KOPT-K1 (cell line): ENCODE measurements around the gene PARD6B.

Experiments
- H3K27ac ChIP-seq: fragments of 200-600 bp; sonication (generic); 2 replicates; pipeline ENCODE4 v1.5.1; 2016; ENCODE audit warnings: antibody characterized with exemption, mild to moderate bottlenecking, low read depth, low read length; ENCODE audit not compliant: poor library complexity, severe bottlenecking
- H3K36me3 ChIP-seq: fragments of 200-600 bp; sonication (generic); 2 replicates; pipeline ENCODE4 v1.5.1; 2017; ENCODE audit warnings: antibody characterized with exemption, mild to moderate bottlenecking, low read length, moderate library complexity; ENCODE audit not compliant: insufficient read depth
- H3K9me3 ChIP-seq: fragments of 200-600 bp; sonication (generic); 2 replicates; pipeline ENCODE4 v1.5.1; 2017; ENCODE audit warnings: antibody characterized with exemption, low read length, mild to moderate bottlenecking; ENCODE audit not compliant: insufficient read depth, poor library complexity, severe bottlenecking

The PARD6B gene

DNA sequence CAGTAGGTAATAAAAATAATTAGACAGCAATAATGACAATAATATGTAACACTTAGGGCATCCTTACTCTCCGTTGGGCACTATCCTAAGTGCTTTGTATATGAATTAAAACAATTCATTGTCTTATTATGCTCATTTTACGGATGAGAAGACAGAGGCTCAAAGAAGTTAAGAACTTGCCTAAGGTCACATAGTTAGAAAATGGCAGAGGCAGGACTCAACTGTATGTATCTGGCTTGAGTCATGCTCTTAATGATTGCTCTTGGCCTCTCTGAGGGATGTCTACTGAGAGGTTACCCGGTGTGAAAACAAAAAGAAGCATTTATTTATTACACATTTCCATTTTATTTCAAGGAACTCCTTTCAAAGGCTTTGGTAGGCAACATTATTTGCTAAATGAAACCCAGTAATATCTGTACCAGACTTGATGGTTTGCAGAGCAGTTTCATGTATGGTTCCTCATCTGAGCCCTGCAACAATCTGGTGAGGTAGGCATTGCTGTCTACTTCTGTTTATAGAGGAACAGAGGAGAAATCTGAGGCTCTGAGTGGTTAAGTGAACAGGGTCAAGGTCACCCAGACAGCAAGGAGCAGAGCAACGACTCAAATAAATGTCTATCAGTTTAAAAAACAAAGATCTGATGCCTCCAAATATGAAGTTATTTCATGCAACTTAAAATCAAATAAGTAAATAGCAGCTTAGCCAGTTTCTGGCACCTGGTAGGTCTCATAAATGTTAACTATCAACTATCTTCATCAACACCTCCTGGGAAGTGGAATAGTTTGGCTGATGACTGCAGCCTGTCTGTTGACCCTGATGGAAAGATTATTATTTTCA, 4.2 kb upstream of the PARD6B start:
- H3K9me3 ChIP-seq, result no peaks in the 10 kb centered on the region
- no peaks in the 10 kb centered on the region for H3K36me3 ChIP-seq
- H3K27ac ChIP-seq, result no peak overlapping the region

DNA sequence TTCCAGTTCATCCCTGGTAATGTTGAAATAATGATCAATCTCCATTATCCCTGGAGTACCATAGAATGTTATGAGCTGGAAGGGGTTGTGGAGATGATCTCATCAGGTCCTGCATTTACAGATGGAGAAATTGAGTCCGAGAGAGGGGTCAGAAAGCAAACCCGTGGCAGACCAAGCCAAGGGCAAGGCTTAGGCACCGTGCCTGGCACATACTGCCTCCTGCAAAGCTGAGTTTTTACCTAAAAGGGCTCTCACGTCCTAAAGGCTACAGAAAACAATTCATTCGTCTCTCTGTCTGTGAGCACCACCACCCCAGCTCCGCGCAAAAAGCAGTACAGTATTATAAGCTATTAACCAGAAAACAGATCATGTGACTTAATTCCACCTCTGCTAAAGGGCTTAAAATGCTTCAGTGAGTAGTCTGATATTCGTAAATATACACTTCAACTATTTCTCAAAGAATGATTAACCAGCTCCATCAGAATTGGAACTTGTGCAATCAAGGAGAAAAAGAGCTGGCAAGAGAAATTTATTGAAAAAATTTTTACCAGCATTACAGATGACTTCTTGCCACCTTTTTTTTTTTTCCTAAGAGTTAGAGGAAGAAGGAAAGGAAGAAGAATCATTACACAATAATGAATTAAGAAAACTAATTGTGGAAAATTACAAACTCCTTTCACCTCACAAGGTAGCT, 3.4 kb upstream of the PARD6B start:
- H3K36me3 ChIP-seq, result no peaks in the 10 kb centered on the region
- no peak overlapping the region for H3K27ac ChIP-seq
- H3K9me3 ChIP-seq, result no peaks in the 10 kb centered on the region

DNA sequence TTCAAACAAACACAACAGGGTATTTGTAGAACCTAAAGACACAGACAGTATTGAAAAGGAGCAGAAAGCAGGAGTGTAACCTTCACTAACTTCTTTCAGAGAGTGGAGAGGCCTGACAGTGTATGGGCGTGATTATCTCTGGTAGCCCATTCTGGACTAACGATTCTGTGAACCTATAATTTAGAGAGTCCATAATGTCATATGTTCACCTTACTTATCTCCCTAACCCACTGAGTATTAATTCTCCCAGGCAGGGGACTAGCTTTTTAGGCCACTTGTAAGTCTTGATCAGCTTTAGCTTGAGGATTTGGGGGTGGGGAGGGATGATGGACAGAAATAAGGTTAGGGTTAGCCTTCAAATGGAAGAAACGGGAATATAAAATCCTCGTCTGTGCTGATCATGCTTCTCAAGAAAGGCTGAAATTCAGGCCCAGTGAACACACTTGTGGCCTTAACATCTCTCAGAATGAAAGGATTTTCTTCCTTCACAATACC, 2.8 kb upstream of the PARD6B start:
- Histone ChIP-seq H3K36me3 (no peaks in the 10 kb centered on the region), H3K9me3 (no peaks in the 10 kb centered on the region), H3K27ac (no peak overlapping the region)

DNA sequence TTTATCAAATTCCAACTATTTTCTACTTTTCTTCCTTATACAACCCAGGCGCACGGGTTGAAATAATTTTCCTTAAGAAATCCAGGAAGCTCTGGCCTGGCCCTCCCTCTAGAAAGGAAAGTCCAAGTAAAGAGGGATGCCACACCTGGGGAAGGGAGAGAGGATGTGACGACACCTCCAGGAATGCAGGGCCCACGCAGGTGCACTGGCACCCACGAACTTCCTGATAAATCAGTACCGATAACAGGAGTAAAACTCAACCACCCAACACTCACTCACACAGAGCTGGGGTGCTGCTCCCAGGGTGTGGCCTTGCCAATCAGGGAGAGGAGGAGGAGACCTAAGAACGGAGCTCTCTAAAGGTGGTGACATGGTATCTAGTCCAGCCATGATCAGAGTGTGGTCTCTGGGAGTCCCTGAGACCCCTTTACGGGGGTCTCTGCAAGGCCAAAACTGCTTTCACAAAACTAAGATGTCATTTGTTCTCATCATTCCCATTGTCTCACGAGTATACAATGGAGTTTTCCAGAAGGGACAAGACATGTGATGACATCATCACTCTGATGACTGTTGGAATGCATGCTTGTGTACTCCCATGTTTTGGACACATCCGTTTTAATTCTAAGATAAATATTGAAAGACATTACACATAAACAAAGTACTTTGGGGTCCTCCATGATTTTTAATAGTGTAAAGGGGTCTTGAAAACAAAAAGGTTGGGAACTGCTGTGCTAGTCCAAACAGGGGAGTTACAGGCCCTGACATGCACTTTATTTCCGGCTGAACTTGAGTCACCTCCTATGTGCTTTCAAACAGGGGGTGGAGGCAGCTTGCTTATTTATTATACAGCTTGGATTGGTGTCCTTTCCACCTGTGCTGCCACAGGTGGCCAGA, 2.2 kb upstream of the PARD6B start:
- H3K9me3 ChIP-seq, result no peaks in the 10 kb centered on the region
- no peak overlapping the region for H3K27ac ChIP-seq
- H3K36me3 ChIP-seq, result no peaks in the 10 kb centered on the region

DNA sequence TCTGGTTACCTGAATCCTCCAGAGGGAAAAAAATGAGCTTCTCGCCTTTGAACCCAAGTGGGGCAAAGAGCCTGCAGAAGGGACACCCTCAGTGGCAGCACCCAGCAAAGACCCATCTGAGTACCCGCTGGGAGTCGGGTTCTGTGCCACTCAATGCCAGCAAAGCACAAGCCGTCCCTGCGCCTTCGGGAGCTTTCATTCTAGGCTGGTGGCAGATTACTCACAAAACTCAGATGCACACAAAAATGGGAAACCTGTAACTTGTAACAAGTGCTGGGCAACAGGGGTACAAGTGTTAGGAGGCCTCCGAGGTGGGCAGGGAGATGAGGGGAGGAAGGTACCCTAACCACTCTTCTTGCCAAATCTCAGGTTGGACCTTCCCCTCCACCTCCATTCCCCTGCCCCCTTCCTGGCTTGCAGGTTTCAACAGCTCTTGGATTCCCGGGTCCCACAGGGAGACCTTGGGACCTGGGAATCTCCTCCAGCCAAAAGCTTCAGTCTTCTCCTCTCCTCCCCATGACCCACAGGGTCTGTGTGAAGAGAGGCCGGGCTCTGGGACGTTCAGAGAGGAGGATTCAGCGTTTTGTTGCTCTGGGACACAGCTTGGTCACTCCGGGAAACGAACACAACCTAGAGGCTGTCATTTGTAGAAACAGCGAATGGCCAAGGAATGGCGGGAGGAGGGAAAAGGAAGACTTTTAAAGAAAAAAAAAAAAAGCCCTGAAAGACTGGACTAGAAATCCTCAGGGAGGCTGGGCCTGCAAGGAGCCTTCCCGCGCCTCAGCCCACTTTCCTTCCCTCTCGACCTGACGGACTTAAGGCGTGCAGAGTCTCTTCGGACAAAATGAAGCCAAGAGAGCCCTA, 1.2 kb upstream of the PARD6B start:
- no peaks in the 10 kb centered on the region for H3K9me3 ChIP-seq
- H3K27ac ChIP-seq, result peak overlapping the region; percentile 17
- H3K36me3 ChIP-seq, result no peaks in the 10 kb centered on the region

DNA sequence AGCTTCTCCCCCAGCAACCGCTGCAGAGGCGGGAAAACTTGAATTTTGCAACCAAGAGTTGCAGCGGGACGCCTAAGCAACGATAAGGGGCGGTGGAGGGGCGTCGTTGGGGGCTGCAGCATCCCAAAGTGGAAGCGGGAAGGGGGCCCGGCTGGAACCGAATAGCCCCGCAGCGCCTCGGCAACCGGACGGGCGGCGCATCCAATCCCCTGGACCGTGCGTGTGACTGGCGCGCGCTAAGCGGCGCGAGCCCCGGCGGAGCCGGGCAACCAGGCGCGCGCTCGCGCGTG, 670 bp upstream of the PARD6B start:
- Histone ChIP-seq H3K9me3 (no peaks in the 10 kb centered on the region), H3K36me3 (no peaks in the 10 kb centered on the region), H3K27ac (peak overlapping the region; percentile 17)

DNA sequence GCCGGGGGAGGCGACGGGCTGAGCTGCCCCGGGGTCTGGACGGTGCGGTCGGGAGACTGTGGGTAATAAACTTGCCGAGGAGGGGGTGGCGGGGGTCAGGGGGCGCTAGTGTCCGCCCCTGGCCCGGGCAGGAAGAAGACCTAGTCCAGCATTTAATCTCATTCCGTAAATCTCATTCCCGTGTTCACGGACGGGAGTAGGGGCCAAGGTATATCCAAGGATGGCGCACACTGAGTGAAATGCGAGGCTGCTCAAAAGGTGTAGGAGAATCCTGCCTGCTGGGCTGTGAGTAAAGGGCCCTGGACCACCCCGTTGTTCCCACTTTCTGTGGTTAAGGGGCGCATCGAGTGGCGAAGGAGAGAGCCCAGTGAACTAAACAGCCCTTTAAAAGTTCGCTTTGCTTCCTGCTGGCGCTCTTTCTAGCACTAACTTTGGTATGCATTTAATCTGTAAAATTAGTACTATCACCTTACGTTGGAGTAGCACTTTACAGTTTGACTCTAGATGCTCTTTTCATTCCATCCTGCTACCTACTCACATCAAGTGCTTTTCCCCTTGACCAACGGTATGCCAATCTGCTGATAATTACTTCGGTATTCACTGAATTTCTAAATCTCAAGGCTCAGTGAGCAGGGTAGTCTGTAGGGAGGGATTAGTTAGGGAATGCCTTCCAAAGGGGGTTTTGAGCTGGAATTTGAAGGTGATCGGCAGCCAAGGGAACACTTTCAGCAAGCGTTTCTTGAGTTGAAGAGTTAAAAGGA, 730 bp downstream of the PARD6B start:
- H3K27ac ChIP-seq, result peak overlapping the region; percentile 54
- H3K36me3 ChIP-seq, result no peaks in the 10 kb centered on the region; the same call in 1 of the 2 replicates
- no peaks in the 10 kb centered on the region for H3K9me3 ChIP-seq

DNA sequence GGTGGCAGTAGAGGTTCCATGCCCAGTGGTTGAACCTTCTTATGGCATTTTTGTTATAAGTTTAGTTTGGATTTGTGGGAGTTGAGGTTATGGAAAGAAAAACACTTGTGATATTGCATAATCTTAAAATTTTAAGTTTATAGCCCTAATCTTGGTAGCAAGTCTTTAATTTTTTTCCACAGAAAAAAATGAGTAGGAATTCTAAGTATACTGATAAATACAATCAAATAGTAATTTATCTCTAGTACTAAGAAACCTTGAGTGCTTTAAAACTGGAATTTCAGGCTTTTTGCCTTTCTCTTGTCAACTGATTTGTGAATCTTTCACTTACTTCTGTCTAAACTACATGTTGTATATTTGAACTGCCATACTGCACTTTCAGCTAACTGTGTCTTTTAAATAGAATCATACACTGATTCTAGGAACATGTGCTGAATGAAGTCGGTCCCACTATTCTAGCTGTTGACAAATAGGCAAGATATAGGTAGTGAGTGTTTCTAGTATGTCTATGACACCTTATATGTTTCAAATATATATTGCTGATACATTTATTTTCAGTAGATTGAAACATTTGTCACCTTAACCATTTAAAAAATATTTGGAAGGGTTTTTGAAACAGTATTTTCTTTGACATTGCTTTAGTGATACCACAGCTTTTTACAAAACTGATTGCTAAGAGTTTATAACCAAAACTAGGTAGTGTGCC, 2.4 kb downstream of the PARD6B start:
- Histone ChIP-seq H3K27ac (no peak overlapping the region), H3K36me3 (peaks cover 2% of the 10 kb centered on the region; the same call in 1 of the 2 replicates), H3K9me3 (no peaks in the 10 kb centered on the region)

DNA sequence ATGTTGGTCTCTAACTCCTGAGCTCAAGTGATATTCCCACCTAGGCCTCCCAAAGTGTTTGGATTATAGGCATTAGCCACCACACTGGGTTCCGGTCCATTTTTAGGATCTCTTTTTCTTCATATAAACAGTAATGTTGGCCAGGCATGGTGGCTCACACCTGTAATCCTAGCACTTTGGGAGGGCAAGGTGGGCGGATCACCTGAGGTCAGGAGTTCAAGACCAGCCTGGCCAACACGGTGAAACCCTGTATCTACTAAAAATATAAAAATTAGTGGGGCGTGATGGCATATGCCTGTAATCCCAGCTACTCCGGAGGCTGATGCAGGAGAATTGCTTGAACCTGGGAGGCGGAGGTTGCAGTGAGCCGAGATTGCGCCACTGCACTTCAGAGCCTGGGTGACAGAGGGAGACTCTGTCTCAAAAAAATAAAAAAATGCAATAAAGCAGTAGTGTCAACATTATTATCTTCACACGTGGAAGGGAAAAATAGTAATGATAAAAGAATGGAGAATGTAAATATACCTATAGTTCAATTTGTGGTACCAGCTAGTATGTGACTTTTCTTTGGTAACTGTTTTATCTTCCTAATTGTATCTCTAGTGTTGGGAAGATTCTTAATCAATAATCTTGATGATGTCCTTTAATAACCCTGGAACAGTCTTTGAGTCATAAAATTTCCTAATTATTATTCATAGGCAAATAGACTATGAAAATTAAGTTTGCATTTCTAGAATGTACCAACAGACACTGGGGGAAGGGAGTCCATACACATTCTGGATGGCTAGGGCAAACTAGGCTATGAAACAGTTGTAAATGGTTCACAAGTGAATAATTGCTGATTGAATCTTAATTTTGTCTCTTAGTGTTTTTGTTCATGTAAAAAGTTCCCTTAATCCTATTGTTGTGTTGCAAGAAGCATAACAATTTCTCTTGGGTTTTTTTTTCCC, 3.6 kb downstream of the PARD6B start:
- Histone ChIP-seq H3K27ac (no peak overlapping the region), H3K36me3 (peaks cover 4% of the 10 kb centered on the region; the same call in 1 of the 2 replicates), H3K9me3 (no peaks in the 10 kb centered on the region)

DNA sequence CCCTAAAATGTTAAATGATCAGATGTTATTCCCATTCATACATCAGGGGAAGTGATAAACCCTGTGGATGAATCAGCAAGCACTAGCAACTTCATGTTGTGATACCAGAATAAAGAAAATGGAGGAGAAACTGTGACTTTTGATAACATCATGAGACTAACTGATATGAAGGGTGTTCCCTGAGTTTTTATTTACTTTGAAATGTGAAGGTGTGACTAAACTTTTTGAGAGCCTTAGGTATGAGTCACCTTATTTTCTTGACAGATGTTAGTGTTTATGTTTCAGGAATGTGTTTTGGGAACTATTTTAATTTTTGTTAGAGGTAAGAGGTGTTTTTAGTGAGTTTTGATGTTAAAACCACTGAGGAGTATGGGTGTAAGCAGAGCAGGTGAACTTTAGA, 4.4 kb downstream of the PARD6B start:
- Histone ChIP-seq H3K9me3 (no peaks in the 10 kb centered on the region), H3K27ac (no peak overlapping the region)

DNA sequence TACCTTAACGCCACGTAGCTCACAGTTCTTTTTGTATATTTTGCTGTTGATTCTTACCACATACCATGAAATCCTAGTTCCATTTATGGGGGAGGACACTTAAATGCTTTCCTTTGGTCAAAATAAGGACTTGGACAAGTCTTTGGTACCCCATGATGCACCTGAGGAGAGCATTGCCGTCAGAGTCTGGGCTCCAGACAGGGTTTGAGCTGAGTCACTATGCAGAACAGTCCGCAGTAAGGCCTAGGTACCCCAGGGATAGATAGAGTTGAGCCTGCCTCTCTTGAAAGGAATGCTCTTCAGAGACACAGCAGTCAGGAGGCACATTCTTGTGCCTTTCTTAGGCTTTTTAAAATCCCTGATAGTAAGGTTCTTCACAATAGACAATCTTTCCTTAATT, 6.0 kb downstream of the PARD6B start:
- Histone ChIP-seq H3K36me3 (peaks cover 4% of the 10 kb centered on the region; the same call in 1 of the 2 replicates), H3K27ac (no peak overlapping the region), H3K9me3 (no peaks in the 10 kb centered on the region)

More for the DNA sequence above, 4.4 kb downstream of the PARD6B start:
- peaks cover 4% of the 10 kb centered on the region; the same call in 1 of the 2 replicates for H3K36me3 ChIP-seq

DNA sequence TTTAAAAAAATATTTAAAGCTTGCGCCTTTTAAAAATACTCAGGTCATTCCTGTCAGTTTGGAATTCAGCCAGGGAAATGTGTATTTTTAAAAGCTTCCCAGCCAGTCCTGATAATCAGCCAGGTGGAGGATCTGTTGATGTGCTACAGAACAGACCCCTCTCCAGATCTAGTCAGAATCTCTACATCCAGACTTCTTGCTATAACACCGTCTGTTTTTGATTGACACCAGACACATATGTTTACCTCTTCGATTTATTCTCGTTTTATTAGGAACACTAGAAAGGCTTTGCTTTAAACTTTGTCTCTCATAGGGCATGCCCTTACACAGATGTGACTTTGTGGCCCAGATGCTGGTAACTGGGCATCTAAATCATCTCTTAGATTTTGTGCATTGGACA, 11.7 kb downstream of the PARD6B start:
- H3K27ac ChIP-seq, result no peak overlapping the region
- H3K36me3 ChIP-seq, result peaks cover 4% of the 10 kb centered on the region; the same call in 1 of the 2 replicates
- no peaks in the 10 kb centered on the region for H3K9me3 ChIP-seq
